Peyer's patch (tissue), 4 donors: ENCODE measurements around the gene TMEM131. TPM values are rescaled to one million over a fixed set of nuclear protein-coding genes. Genes with fewer than 3 reads are reported as not detected.

Source experiments
- DNase-seq, 3 donors: peaks; one replicate each; pipeline ENCODE4 v3.0.0-alpha.2; 2017 to 2019
- H3K27ac ChIP-seq, 4 donors: fragments of 200-600 bp; sonication (generic); one replicate each; pipeline ENCODE4 v1.5.1; 2016 to 2019
- H3K27me3 ChIP-seq, 2 donors: fragments of 200-600 bp; sonication (generic); one replicate each; pipeline ENCODE4 v1.5.1; 2019
- H3K36me3 ChIP-seq, 3 donors: fragments of 200-600 bp; sonication (generic); one replicate each; pipeline ENCODE4 v1.5.1; 2016 to 2019
- H3K4me1 ChIP-seq, 4 donors: fragments of 200-600 bp; sonication (generic); one replicate each; pipeline ENCODE4 v1.5.1; 2016 to 2019
- H3K4me3 ChIP-seq, 4 donors: fragments of 200-600 bp; sonication (generic); 1 replicate in 3 of 4; 2 replicates in 1 of 4; pipeline ENCODE4 v1.5.1; 2016 to 2019; ENCODE audit warnings: mild to moderate bottlenecking in 1 of 4
- H3K9me3 ChIP-seq, 4 donors: fragments of 200-600 bp; sonication (generic); one replicate each; pipeline ENCODE4 v1.5.1; 2016 to 2019; ENCODE audit warnings: mild to moderate bottlenecking in 1 of 4
- POLR2A ChIP-seq, 2 donors: fragments of 450-650 bp; IDR thresholded peaks; one replicate each; pipeline ENCODE4 v1.5.1; 2017; ENCODE audit warnings: antibody characterized with exemption in 2 of 2, mild to moderate bottlenecking in 2 of 2, moderate library complexity in 2 of 2
- total RNA-seq, 4 donors: library from RNA; depleted of rRNA; stranded (reverse); fragments of >200 nt; gene quantifications; one replicate each; pipeline ENCODE4 v1.1.0, GENCODE V29; 2016
- TF ChIP-seq, protein P1 (sequence below), 6 experiments: fragments of 450-650 bp in 4 of 6; fragments of 200-600 bp in 2 of 6; sonication (generic) in 1 of 6; IDR thresholded peaks; one replicate each; pipeline ENCODE4 v1.5.1; 2017 to 2019; ENCODE audit warnings: antibody characterized with exemption in 6 of 6, mild to moderate bottlenecking in 3 of 6, moderate library complexity in 1 of 6

Gene TMEM131
- total RNA-seq, 4 donors from 2014 or later: 64.6 to 86.3 (median 74.5) TPM

DNA sequence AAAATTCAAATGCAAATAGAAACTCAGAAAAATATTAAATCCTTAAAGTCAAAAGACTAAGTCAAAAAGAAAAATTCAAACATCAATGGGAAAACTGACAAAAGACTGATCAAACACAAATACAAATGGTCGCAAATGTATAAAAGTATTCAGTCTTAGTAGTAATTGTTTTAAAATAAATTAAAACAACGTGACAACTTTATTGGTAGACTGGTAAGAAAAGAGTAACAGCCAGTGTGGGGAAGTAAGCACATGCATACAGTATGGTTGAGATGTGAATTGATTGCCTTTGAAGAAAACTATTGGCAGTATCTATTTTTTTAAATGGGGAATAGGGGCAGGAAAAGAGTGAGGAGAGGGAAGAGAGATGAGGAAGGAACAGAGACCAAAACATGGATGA lies 9.8 kb downstream of the TMEM131 start:
- Histone ChIP-seq H3K9me3 (no peaks in the 10 kb centered on the region), H3K4me3 (no peak overlapping the region), H3K27me3 (no peaks in the 10 kb centered on the region), H3K4me1 (peaks cover 0 to 22% (median 0%) of the 10 kb centered on the region in 4 donors), H3K36me3 (no peaks in the 10 kb centered on the region), H3K27ac (no peak overlapping the region)
- TF ChIP-seq, protein P1, sequence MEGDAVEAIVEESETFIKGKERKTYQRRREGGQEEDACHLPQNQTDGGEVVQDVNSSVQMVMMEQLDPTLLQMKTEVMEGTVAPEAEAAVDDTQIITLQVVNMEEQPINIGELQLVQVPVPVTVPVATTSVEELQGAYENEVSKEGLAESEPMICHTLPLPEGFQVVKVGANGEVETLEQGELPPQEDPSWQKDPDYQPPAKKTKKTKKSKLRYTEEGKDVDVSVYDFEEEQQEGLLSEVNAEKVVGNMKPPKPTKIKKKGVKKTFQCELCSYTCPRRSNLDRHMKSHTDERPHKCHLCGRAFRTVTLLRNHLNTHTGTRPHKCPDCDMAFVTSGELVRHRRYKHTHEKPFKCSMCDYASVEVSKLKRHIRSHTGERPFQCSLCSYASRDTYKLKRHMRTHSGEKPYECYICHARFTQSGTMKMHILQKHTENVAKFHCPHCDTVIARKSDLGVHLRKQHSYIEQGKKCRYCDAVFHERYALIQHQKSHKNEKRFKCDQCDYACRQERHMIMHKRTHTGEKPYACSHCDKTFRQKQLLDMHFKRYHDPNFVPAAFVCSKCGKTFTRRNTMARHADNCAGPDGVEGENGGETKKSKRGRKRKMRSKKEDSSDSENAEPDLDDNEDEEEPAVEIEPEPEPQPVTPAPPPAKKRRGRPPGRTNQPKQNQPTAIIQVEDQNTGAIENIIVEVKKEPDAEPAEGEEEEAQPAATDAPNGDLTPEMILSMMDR (IDR thresholded peaks at IDR 0.05): no peak
- no peak for TF ChIP-seq POLR2A (IDR thresholded peaks at IDR 0.05)
- no peak for DNase-seq

DNA sequence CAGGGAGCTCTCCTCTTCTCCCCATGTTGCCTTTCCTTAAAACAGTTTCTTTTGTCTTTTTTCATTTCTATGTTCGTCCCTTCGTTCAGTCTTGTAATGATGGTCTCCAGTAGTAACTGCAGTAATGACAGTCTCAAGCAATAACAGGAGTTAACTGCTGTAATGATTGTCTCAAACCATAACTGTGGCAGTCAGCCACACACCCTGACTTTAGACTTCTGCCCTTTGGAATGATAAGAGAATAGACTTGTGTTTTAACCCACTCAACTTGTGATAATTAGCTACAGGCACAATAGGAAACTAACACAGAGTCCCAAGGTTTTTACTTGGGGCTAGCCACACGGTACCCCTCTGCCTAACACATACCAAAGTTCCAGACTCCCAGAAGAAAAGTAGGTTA lies 12.1 kb downstream of the TMEM131 start:
- Histone ChIP-seq H3K27me3 (no peaks in the 10 kb centered on the region), H3K4me1 (peaks cover 0 to 31% (median 0%) of the 10 kb centered on the region in 4 donors), H3K4me3 (peak overlapping the region in 1 of 4 donors; percentile 13), H3K9me3 (peaks cover 0 to 8% (median 0%) of the 10 kb centered on the region in 4 donors), H3K27ac (peak overlapping the region in 2 of 4 donors; percentile 36 to 45), H3K36me3 (no peaks in the 10 kb centered on the region)
- peak in 1 of 3 donors; percentile 69 for DNase-seq
- no peak for TF ChIP-seq POLR2A (IDR thresholded peaks at IDR 0.05)
- TF ChIP-seq, protein P1 (IDR thresholded peaks at IDR 0.05): no peak

DNA sequence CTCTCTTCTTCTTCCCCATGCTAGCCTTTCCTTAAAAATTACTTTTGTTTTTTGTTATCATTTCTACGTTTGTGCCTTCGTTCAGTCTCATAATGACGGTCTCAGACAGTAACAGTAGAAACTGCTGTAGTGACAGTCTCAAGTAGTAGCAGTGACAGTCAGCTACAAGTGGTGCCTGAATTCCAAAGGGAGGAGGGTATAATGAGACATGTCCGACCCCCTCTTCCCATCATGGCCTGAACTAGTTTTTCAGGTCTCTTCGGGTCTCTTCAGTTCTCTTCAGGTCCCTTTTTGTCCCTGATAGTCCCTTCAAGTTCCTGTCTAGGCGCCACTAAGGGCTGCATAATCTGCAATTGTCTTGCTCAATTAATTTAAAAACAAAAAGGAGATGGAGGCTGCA lies 12.6 kb downstream of the TMEM131 start:
- DNase-seq: no peak
- TF ChIP-seq, protein P1 (IDR thresholded peaks at IDR 0.05): no peak
- no peak for TF ChIP-seq POLR2A (IDR thresholded peaks at IDR 0.05)
- Histone ChIP-seq H3K27ac (peak overlapping the region in 2 of 4 donors; percentile 36 to 45), H3K36me3 (no peaks in the 10 kb centered on the region), H3K27me3 (no peaks in the 10 kb centered on the region), H3K9me3 (peaks cover 0 to 10% (median 0%) of the 10 kb centered on the region in 4 donors), H3K4me3 (peak overlapping the region in 1 of 4 donors; percentile 13), H3K4me1 (peaks cover 0 to 31% (median 0%) of the 10 kb centered on the region in 4 donors)

DNA sequence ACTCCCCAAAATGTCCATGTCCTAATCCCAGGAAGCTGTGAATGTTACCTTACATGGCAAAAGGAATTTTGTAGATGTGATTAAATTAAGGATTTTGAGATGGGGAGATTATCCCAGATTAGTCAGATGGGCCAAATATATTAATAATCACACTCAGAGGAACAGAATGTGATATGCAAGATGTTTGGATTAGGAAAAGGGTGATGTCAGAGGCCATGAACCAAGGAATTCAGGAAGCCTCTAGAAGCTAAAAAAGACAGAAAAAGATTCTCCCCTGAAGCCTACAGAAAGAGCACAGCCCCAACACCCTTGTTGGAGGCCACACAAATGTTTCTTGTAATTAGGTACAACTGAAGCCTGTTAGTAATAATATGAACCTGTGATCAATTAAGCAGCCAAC lies 13.1 kb downstream of the TMEM131 start:
- peak overlapping the region in 1 of 4 donors; percentile 45 for H3K27ac ChIP-seq
- TF ChIP-seq, protein P1 (IDR thresholded peaks at IDR 0.05): no peak
- TF ChIP-seq POLR2A (IDR thresholded peaks at IDR 0.05): no peak
- no peaks in the 10 kb centered on the region for H3K27me3 ChIP-seq
- peaks cover 0 to 31% (median 0%) of the 10 kb centered on the region in 4 donors for H3K4me1 ChIP-seq
- H3K4me3 ChIP-seq: no peak overlapping the region
- H3K36me3 ChIP-seq: no peaks in the 10 kb centered on the region
- no peak for DNase-seq
- peaks cover 0 to 10% (median 0%) of the 10 kb centered on the region in 4 donors for H3K9me3 ChIP-seq

DNA sequence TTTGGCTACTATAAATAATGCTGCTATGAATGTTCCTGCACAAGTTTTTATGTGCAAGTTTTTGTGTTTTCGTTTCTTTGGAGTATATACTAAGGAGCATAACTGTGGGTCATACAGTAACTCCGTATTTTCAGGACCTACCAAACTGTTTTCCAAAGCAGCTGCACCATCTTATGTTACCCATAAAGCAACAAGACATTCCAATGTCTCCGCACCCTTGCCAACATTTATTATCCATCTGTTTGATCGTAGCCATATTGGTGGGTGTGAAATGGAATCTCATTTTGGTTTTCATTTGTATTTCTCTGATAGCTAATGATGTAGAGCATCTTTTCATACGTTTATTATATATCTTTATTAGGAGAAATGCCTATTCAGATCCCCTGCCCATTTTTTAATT lies 13.8 kb downstream of the TMEM131 start:
- no peak for TF ChIP-seq POLR2A (IDR thresholded peaks at IDR 0.05)
- TF ChIP-seq, protein P1 (IDR thresholded peaks at IDR 0.05): no peak
- Histone ChIP-seq H3K36me3 (no peaks in the 10 kb centered on the region), H3K4me1 (peaks cover 0 to 29% (median 0%) of the 10 kb centered on the region in 4 donors), H3K27ac (no peak overlapping the region), H3K9me3 (peaks cover 0 to 10% (median 0%) of the 10 kb centered on the region in 4 donors), H3K4me3 (no peak overlapping the region), H3K27me3 (no peaks in the 10 kb centered on the region)
- DNase-seq: no peak
